COLO668 (cell line): ENCODE data around the gene NSRP1.
"Not testable (repeated sequence)": the region's sequence is repeated elsewhere in the genome, so short reads cannot be mapped to it uniquely, and the experiment has no call there.

Experiments used
- DNase-seq: peaks from one replicate; lab custom pipeline; 2025; ENCODE audit not compliant: unreplicated experiment; lab: John Stamatoyannopoulos, UW

The NSRP1 gene

GRCh38 chr17:30117675-30118081 is 1.1 kb downstream of the NSRP1 start:
- DNase-seq: no peak

GRCh38 chr17:30118635-30119034 is 2.0 kb downstream of the NSRP1 start:
- not testable (repeated sequence) for DNase-seq

- DNase-seq: no peak
Observed at GRCh38 chr17:30124273-30124796, 7.7 kb downstream of the NSRP1 start.

GRCh38 chr17:30130121-30130520 is 13.5 kb downstream of the NSRP1 start:
- no peak for DNase-seq

GRCh38 chr17:30132615-30133014 is 16.0 kb downstream of the NSRP1 start:
- no peak for DNase-seq

GRCh38 chr17:30133197-30133596 is 16.6 kb downstream of the NSRP1 start:
- DNase-seq: no peak

- DNase-seq: no peak
Observed at GRCh38 chr17:30134551-30134950, 17.9 kb downstream of the NSRP1 start.

- DNase-seq: no peak
Observed at GRCh38 chr17:30137158-30137557, 20.5 kb downstream of the NSRP1 start.

- DNase-seq: not testable (repeated sequence)
Observed at GRCh38 chr17:30147860-30148259, 31.2 kb downstream of the NSRP1 start.

GRCh38 chr17:30148376-30148775 is 31.8 kb downstream of the NSRP1 start:
- DNase-seq: no peak

GRCh38 chr17:30151471-30151870 is 34.9 kb downstream of the NSRP1 start:
- DNase-seq: no peak

GRCh38 chr17:30153463-30153862 is 36.8 kb downstream of the NSRP1 start:
- no peak for DNase-seq

GRCh38 chr17:30155389-30155788 is 38.8 kb downstream of the NSRP1 start:
- DNase-seq: no peak

- DNase-seq: no peak
Observed at GRCh38 chr17:30158896-30159625, 42.4 kb downstream of the NSRP1 start.

GRCh38 chr17:30160419-30161172 is 44.0 kb downstream of the NSRP1 start:
- DNase-seq: no peak

- no peak for DNase-seq
Observed at GRCh38 chr17:30161601-30162000, 45.0 kb downstream of the NSRP1 start.

- DNase-seq: no peak
Observed at GRCh38 chr17:30164531-30164930, 47.9 kb downstream of the NSRP1 start.

- no peak for DNase-seq
Observed at GRCh38 chr17:30165147-30165546, 48.5 kb downstream of the NSRP1 start.

GRCh38 chr17:30165960-30166359 is 49.3 kb downstream of the NSRP1 start:
- DNase-seq: no peak

GRCh38 chr17:30170415-30170987 is 53.9 kb downstream of the NSRP1 start:
- DNase-seq: peak; percentile 4

- DNase-seq: no peak
Observed at GRCh38 chr17:30172560-30172959, 55.9 kb downstream of the NSRP1 start.

- DNase-seq: no peak
Observed at GRCh38 chr17:30173649-30174048, 57.0 kb downstream of the NSRP1 start.
